OCI-LY7 (cell line): ENCODE results near the gene GRIK2. TPM values are rescaled to one million over a fixed set of nuclear protein-coding genes. Genes with fewer than 3 reads are reported as not detected.

Source experiments
- BruUV-seq: library from RNA; stranded (reverse); fragments of 400-500 nt; replicated peaks from 2 replicates; lab custom pipeline; 2021; lab: Mats Ljungman, UMichigan
- CTCF ChIA-PET: fragments of 300-600 bp; sonication (Branson Sonifier 250); formaldehyde crosslinking; loops from one replicate; lab custom pipeline; 2022; ENCODE audit warnings: antibody characterized with exemption; ENCODE audit not compliant: unreplicated experiment; lab: Charles Lee
- POLR2A ChIA-PET: fragments of 300-600 bp; sonication (Branson Sonifier 250); formaldehyde crosslinking; loops from one replicate; lab custom pipeline; 2022; ENCODE audit warnings: antibody characterized with exemption; lab: Charles Lee
- DNase-seq: peaks from one replicate; pipeline ENCODE4 v3.0.0-alpha.2; 2015; ENCODE audit warnings: low spot score
- H2AFZ ChIP-seq: fragments of 200-600 bp; sonication (generic), shearing (Covaris generic); 2 replicates; pipeline ENCODE4 v1.6.1; 2014; ENCODE audit warnings: mild to moderate bottlenecking, antibody characterized with exemption, low read length, moderate library complexity
- H3K27ac ChIP-seq: fragments of 200-600 bp; sonication (generic); 2 replicates; pipeline ENCODE4 v1.5.1; 2014; ENCODE audit warnings: mixed run types, low read depth, mild to moderate bottlenecking, moderate library complexity, low read length, inconsistent platforms; ENCODE audit not compliant: poor library complexity, severe bottlenecking
- H3K36me3 ChIP-seq: fragments of 200-600 bp; sonication (generic); 2 replicates; pipeline ENCODE4 v1.6.1; 2014; ENCODE audit warnings: mild to moderate bottlenecking, antibody characterized with exemption, low read length, moderate library complexity, mixed read lengths; ENCODE audit not compliant: insufficient read depth
- H3K4me1 ChIP-seq: fragments of 200-600 bp; sonication (generic); 2 replicates; pipeline ENCODE4 v1.5.1; 2014; ENCODE audit warnings: mild to moderate bottlenecking, low read length; ENCODE audit not compliant: insufficient read depth, poor library complexity, severe bottlenecking
- H3K4me2 ChIP-seq: fragments of 200-600 bp; sonication (generic); 2 replicates; pipeline ENCODE4 v1.6.1; 2014; ENCODE audit warnings: mild to moderate bottlenecking, low read length
- H3K4me3 ChIP-seq: fragments of 200-600 bp; sonication (generic); 2 replicates; pipeline ENCODE4 v1.5.1; 2014; ENCODE audit warnings: mild to moderate bottlenecking, low read depth, low read length; ENCODE audit not compliant: poor library complexity, severe bottlenecking
- H3K79me2 ChIP-seq: fragments of 200-600 bp; sonication (generic); 2 replicates; pipeline ENCODE4 v1.6.1; 2016; ENCODE audit warnings: low read depth, mild to moderate bottlenecking, low read length, moderate library complexity, mixed read lengths; ENCODE audit not compliant: insufficient read depth
- H3K9me2 ChIP-seq: fragments of 200-600 bp; sonication (generic); 2 replicates; pipeline ENCODE4 v1.6.1; 2016; ENCODE audit warnings: mild to moderate bottlenecking, low read length, mixed read lengths; ENCODE audit not compliant: insufficient read depth
- H3K9me3 ChIP-seq: fragments of 200-600 bp; sonication (generic); 2 replicates; pipeline ENCODE4 v1.6.1; 2014; ENCODE audit warnings: mild to moderate bottlenecking, mixed run types, low read length, mixed read lengths
- H4K20me1 ChIP-seq: fragments of 200-600 bp; sonication (generic); 2 replicates; pipeline ENCODE4 v1.6.1; 2014; ENCODE audit warnings: mild to moderate bottlenecking, antibody characterized with exemption, low read length, moderate library complexity, mixed read lengths; ENCODE audit not compliant: insufficient read depth
- CTCF ChIP-seq: fragments of 200-600 bp; sonication (generic); conservative IDR thresholded peaks from 2 replicates; pipeline ENCODE4 v1.5.1; 2014; ENCODE audit warnings: mild to moderate bottlenecking, antibody characterized with exemption, low read length, moderate library complexity, mixed read lengths
- EZH2phosphoT487 ChIP-seq: fragments of 200-600 bp; sonication (generic); IDR thresholded peaks from 2 replicates; pipeline ENCODE4 v1.6.1; 2018; ENCODE audit warnings: low read depth, borderline replicate concordance, mild to moderate bottlenecking, mixed run types, antibody characterized with exemption, low read length, moderate library complexity, mixed read lengths
- intact Hi-C: fragments of 100-400 bp; cut with micrococcal nuclease; formaldehyde crosslinking; loops from one replicate; pipeline ENCODE4 v1.10.0; 2022; ENCODE audit not compliant: unreplicated experiment
- total RNA-seq, 2 experiments: library from RNA; depleted of rRNA in 1 of 2; stranded (reverse); fragments of >200 nt in 1 of 2; shearing (Covaris generic) in 1 of 2; gene quantifications; 2 replicates each; pipeline ENCODE4 v1.2.3, GENCODE V29; 2014 to 2022

Gene GRIK2
- total RNA-seq, 2 experiments from 2014 or later, result not detected

- H3K36me3 ChIP-seq, result no peaks in the 10 kb centered on the region
- no peak overlapping the region for H3K4me2 ChIP-seq
- no peaks in the 10 kb centered on the region for H3K79me2 ChIP-seq
- no peak overlapping the region for H3K4me3 ChIP-seq
- no TSS peak for BruUV-seq
- intact Hi-C loops, result no loop called here
- ChIA-PET POLR2A (no interaction called here), CTCF (no interaction called here)
- H3K9me2 ChIP-seq, result 0 out of 2 replicates have a peak, but pooled peaks cover 4% of the 10 kb centered on the region
- DNase-seq, result no peak
- H3K9me3 ChIP-seq, result no peaks in the 10 kb centered on the region
- H3K27ac ChIP-seq, result no peak overlapping the region
- H4K20me1 ChIP-seq, result no peaks in the 10 kb centered on the region
- no peaks in the 10 kb centered on the region for H3K4me1 ChIP-seq
- TF ChIP-seq EZH2phosphoT487, result no peak
- no peak for TF ChIP-seq CTCF
- H2AFZ ChIP-seq, result no peak overlapping the region
Measured at GRCh38 chr6:101830501-101831031, 437.1 kb downstream of the GRIK2 start.

DNA sequence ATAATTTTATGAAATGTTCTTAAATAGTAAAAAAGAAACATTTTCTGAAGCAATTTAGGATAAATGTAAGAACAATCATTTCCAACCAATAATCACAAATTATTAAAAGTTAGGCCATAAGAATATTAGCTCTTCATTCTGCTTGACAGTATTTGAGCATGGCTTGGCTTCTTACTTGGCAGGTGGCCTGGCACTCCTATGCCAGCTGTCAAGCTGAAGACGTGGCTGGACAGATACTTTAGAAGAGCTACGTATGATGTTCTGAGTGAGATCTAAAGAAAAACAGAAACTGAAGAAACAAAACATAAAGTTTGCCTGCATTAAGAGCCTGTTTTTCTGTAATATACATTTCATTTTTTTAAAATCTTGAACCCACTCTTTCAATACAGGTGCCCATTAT is 438.9 kb downstream of the GRIK2 start:
- DNase-seq, result no peak
- Histone ChIP-seq H3K4me1 (no peaks in the 10 kb centered on the region), H2AFZ (no peak overlapping the region), H3K36me3 (no peaks in the 10 kb centered on the region), H3K9me3 (no peaks in the 10 kb centered on the region), H3K79me2 (no peaks in the 10 kb centered on the region), H3K4me3 (no peak overlapping the region), H4K20me1 (no peaks in the 10 kb centered on the region), H3K4me2 (no peak overlapping the region), H3K27ac (no peak overlapping the region), H3K9me2 (no peaks in the 10 kb centered on the region)
- no peak for TF ChIP-seq EZH2phosphoT487
- POLR2A ChIA-PET, result interaction anchor here (0.7 kb wide), 2 partner anchors 19 to 1831 kb away, joined by 3 read pairs; no protein-coding TSS in a partner anchor
- CTCF ChIA-PET, result no interaction called here
- intact Hi-C loops, result no loop called here
- BruUV-seq, result no TSS peak

DNA sequence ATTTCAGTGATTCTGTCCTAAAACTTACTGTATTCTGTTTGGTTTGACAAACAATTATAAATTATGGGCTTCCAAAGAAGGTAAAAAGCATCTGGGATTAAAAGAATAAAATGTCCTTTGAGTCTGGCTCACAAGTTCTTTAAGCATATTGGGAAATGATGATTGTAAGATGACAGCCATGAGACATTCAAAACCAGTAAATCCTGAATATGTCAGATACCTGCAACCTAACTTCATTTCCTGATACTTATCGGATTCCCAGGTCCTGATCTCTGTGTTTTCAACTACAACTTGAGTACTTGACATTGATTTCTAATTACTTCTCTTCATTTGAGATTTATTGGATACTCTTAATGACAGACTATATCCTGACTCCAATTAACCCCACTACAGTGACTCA is 446.6 kb downstream of the GRIK2 start:
- intact Hi-C loops, result no loop called here
- CTCF ChIA-PET, result no interaction called here
- no TSS peak for BruUV-seq
- Histone ChIP-seq H3K4me1 (no peaks in the 10 kb centered on the region), H3K79me2 (no peaks in the 10 kb centered on the region), H4K20me1 (no peaks in the 10 kb centered on the region), H3K9me3 (no peaks in the 10 kb centered on the region), H3K4me2 (no peak overlapping the region), H3K36me3 (no peaks in the 10 kb centered on the region), H3K9me2 (no peaks in the 10 kb centered on the region), H2AFZ (no peak overlapping the region), H3K4me3 (no peak overlapping the region), H3K27ac (no peak overlapping the region)
- POLR2A ChIA-PET, result no interaction called here
- TF ChIP-seq CTCF (no peak), EZH2phosphoT487 (no peak)
- DNase-seq, result no peak
